B cell (primary cell): ENCODE results near the gene HDAC6.

Source experiments
- CTCF ChIP-seq: fragments of 200-600 bp; IDR thresholded peaks from one replicate; pipeline ENCODE4 v1.8.0; 2022; ENCODE audit warnings: antibody characterized with exemption, mild to moderate bottlenecking
- EZH2 ChIP-seq: IDR thresholded peaks from 2 replicates; pipeline ENCODE4 v1.6.1; 2012; ENCODE audit warnings: borderline replicate concordance, low read depth, mild to moderate bottlenecking, moderate library complexity, low read length; ENCODE audit not compliant: insufficient read depth, poor library complexity, severe bottlenecking

- TF ChIP-seq CTCF: no peak
- no peak for TF ChIP-seq EZH2
Measured at GRCh38 chrX:48829016-48829735, 27.3 kb downstream of the HDAC6 start.
